Activated CD8-positive, alpha-beta T cell treated with anti-CD3 and anti-CD28 coated beads for 36 hours (primary cell): ENCODE data around the gene KRTAP10-5. TPM values are rescaled to one million over a fixed set of nuclear protein-coding genes. Genes with fewer than 3 reads are reported as not detected.
"Not testable (repeated sequence)": the region's sequence is repeated elsewhere in the genome, so short reads cannot be mapped to it uniquely, and the experiment has no call there.

Experiments used
- ATAC-seq: fragments of 200-7000 bp; cut with Tn5 transposase; one replicate; pipeline ENCODE4 v1.10.0; 2021; ENCODE audit warnings: mild to moderate bottlenecking, moderate library complexity
- CTCF ChIA-PET: fragments of 350-600 bp; sonication (Branson Sonifier 250); formaldehyde crosslinking; loops from one replicate; lab custom pipeline; 2021; ENCODE audit warnings: antibody characterized with exemption; lab: Charles Lee
- POLR2A ChIA-PET: fragments of 350-600 bp; sonication (Branson Sonifier 250); formaldehyde crosslinking; loops from one replicate; lab custom pipeline; 2021; ENCODE audit warnings: antibody characterized with exemption; lab: Charles Lee
- DNase-seq: peaks from one replicate; pipeline ENCODE4 v3.0.0-alpha.2; 2020
- H3K27ac Mint-ChIP-seq: one replicate; pipeline ENCODE4 v1.8.0; 2021; ENCODE audit warnings: mild to moderate bottlenecking, mixed read lengths
- H3K27me3 Mint-ChIP-seq: one replicate; pipeline ENCODE4 v1.8.0; 2021; ENCODE audit warnings: mixed read lengths
- H3K36me3 Mint-ChIP-seq: one replicate; pipeline ENCODE4 v1.8.0; 2021; ENCODE audit warnings: low read depth, mixed read lengths
- H3K4me1 Mint-ChIP-seq: one replicate; pipeline ENCODE4 v1.8.0; 2021; ENCODE audit warnings: low read depth, mixed read lengths
- H3K4me3 Mint-ChIP-seq: one replicate; pipeline ENCODE4 v1.8.0; 2021; ENCODE audit warnings: mild to moderate bottlenecking, moderate library complexity, mixed read lengths
- H3K9me3 Mint-ChIP-seq: one replicate; pipeline ENCODE4 v1.8.0; 2021; ENCODE audit warnings: mixed read lengths
- intact Hi-C: fragments of 100-400 bp; cut with micrococcal nuclease; formaldehyde crosslinking; loops from one replicate; pipeline ENCODE4 v1.10.0; 2022
- total RNA-seq, 2 experiments: library from RNA; stranded (reverse); gene quantifications; one replicate each; pipeline ENCODE4 v1.2.3, GENCODE V29; 2021
- TF ChIP-seq, protein P1 (sequence below): fragments of 200-600 bp; IDR thresholded peaks from one replicate; pipeline ENCODE4 v1.8.0; 2022; ENCODE audit warnings: antibody characterized with exemption, mild to moderate bottlenecking

Gene KRTAP10-5
- total RNA-seq, 2 experiments from 2014 or later: not detected

DNA sequence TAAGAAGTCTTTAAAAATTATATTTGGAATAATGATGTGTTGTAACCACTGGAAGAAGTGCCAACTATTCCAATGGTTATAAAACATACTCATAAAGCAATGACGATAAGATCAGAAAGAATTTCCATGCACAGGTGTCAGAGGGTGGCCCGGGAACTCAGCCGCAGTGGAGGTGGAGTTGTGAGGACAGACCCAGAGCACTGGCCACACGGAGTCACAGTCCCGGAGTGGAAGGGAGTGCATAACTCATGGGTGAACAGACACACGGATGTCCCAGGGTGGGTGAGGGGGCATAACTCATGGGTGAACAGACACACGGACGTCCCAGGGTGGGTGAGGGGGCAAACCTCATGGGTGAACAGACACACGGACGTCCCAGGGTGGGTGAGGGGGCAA is 4.4 kb downstream of the KRTAP10-5 start:
- ATAC-seq: no peak
- TF ChIP-seq, protein P1, sequence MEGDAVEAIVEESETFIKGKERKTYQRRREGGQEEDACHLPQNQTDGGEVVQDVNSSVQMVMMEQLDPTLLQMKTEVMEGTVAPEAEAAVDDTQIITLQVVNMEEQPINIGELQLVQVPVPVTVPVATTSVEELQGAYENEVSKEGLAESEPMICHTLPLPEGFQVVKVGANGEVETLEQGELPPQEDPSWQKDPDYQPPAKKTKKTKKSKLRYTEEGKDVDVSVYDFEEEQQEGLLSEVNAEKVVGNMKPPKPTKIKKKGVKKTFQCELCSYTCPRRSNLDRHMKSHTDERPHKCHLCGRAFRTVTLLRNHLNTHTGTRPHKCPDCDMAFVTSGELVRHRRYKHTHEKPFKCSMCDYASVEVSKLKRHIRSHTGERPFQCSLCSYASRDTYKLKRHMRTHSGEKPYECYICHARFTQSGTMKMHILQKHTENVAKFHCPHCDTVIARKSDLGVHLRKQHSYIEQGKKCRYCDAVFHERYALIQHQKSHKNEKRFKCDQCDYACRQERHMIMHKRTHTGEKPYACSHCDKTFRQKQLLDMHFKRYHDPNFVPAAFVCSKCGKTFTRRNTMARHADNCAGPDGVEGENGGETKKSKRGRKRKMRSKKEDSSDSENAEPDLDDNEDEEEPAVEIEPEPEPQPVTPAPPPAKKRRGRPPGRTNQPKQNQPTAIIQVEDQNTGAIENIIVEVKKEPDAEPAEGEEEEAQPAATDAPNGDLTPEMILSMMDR: no peak
- CTCF ChIA-PET: no interaction called here

DNA sequence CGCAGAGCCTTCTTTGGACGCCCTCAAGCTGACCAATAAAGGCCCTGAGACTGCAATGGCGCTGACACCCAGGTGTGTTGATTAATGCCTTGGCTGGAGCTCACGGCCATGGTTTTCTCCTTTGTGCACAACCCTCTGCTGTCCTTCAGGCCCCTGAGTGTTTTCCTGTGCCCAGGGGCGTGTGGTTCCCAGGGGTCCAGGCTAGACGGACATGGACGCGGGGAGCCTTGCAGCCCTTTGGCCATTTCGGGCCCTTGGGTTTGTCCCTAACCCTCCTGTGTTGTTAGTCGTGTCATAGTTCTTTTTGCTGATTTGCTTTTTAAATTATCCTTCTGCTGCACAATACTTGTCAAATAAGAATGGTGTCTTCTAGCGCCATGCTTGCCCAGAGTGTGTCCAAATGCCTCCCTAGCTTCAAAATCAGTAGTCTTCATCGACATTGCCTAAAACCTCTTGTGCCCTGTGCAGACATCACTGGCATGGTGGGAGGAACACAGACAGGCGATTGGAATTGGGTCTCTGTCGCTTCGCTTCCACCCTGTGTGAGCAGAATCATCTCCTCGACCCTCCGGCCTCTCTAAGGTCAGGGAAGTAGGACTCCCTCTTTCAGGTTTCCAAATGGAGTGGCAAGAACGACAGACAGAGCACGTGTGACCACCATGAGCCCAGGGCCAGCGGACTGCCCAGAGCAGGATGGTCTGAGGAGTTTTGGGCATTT is 4.9 kb downstream of the KRTAP10-5 start:
- Mint-ChIP-seq H3K4me1 (no peaks in the 10 kb centered on the region), H3K36me3 (peaks cover 9% of the 10 kb centered on the region), H3K27ac (no peak overlapping the region), H3K4me3 (no peak overlapping the region), H3K27me3 (peaks cover 3% of the 10 kb centered on the region), H3K9me3 (peaks cover 18% of the 10 kb centered on the region)
- CTCF ChIA-PET: interaction anchor here (1.1 kb wide), 1 partner anchor 9 kb away, joined by 4 read pairs; no protein-coding TSS in a partner anchor
- POLR2A ChIA-PET: no interaction called here
- TF ChIP-seq, protein P1: no peak
- intact Hi-C loops: no loop called here
- ATAC-seq: no peak
- DNase-seq: no peak

More for the DNA sequence above, 4.4 kb downstream of the KRTAP10-5 start:
- peaks cover 9% of the 10 kb centered on the region for H3K36me3 Mint-ChIP-seq
- no peak overlapping the region for H3K4me3 Mint-ChIP-seq
- H3K4me1 Mint-ChIP-seq: no peaks in the 10 kb centered on the region
- POLR2A ChIA-PET: no interaction called here
- H3K27me3 Mint-ChIP-seq: peaks cover 3% of the 10 kb centered on the region
- H3K27ac Mint-ChIP-seq: no peak overlapping the region
- H3K9me3 Mint-ChIP-seq: peaks cover 21% of the 10 kb centered on the region
- intact Hi-C loops: no loop called here
- DNase-seq: no peak

DNA sequence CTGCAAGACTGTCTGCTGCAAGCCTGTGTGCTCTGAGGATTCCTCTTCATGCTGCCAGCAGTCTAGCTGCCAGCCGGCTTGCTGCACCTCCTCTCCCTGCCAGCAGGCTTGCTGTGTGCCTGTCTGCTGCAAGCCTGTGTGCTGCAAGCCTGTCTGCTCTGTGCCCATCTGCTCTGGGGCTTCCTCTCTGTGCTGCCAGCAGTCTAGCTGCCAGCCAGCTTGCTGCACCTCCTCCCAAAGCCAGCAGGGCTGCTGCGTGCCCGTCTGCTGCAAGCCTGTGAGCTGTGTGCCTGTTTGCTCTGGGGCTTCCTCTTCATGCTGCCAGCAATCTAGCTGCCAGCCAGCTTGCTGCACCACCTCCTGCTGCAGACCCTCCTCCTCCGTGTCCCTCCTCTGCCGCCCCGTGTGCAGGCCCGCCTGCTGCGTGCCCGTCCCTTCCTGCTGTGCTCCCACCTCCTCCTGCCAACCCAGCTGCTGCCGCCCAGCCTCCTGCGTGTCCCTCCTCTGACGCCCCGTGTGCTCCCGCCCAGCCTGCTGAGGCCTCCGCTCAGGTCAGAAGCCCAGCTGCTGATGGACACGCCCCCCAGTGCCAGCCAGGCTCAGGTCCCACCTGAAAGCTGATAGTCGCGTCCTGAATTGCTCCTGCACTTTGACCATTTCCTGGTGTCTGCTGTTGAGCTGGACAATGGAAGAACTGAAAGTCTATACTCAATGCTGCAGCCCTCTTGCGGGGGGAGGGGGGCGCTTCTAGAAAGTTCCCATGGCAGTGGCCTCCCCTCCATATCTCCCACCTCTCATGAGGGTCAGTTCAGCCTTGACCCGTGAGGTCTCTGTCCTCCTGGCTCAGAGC is 5.7 kb downstream of the KRTAP10-5 start:
- TF ChIP-seq, protein P1: no peak
- Mint-ChIP-seq H3K27ac (no peak overlapping the region), H3K9me3 (peaks cover 15% of the 10 kb centered on the region), H3K4me1 (no peaks in the 10 kb centered on the region), H3K27me3 (peaks cover 3% of the 10 kb centered on the region), H3K4me3 (no peak overlapping the region), H3K36me3 (peaks cover 9% of the 10 kb centered on the region)
- ChIA-PET POLR2A (no interaction called here), CTCF (interaction anchor here (1.1 kb wide), 1 partner anchor 10 kb away, joined by 4 read pairs; no protein-coding TSS in a partner anchor)
- DNase-seq (no peak), ATAC-seq (peak; percentile 17)
- intact Hi-C loops: no loop called here

DNA sequence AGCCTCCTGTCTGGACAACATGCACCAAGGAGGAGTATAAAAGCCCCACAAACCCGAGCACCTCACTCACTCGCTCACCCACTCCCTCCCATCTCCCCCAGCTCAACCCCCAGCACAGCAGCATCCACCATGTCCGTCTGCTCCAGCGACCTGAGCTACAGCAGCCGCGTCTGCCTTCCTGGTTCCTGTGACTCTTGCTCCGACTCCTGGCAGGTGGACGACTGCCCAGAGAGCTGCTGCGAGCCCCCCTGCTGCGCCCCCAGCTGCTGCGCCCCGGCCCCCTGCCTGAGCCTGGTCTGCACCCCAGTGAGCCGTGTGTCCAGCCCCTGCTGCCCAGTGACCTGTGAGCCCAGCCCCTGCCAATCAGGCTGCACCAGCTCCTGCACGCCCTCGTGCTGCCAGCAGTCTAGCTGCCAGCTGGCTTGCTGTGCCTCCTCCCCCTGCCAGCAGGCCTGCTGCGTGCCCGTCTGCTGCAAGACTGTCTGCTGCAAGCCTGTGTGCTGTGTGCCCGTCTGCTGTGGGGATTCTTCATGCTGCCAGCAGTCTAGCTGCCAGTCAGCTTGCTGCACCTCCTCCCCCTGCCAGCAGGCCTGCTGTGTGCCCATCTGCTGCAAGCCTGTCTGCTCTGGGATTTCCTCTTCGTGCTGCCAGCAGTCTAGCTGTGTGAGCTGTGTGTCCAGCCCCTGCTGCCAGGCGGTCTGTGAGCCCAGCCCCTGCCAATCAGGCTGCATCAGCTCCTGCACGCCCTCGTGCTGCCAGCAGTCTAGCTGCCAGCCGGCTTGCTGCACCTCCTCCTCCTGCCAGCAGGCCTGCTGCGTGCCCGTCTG is 6.6 kb downstream of the KRTAP10-5 start, which contains the start of gene KRTAP10-4:
Gene KRTAP10-4, plus strand, starts transcription at position 100 of the 827 bp plus-strand sequence. Its CDS starts 30 bp downstream, at position 130.
- H3K27me3 Mint-ChIP-seq, POLR2A ChIA-PET, DNase-seq, CTCF ChIA-PET, H3K27ac Mint-ChIP-seq, ATAC-seq, intact Hi-C loops, H3K4me3 Mint-ChIP-seq, H3K36me3 Mint-ChIP-seq, H3K4me1 Mint-ChIP-seq: not testable (repeated sequence)
- peaks cover 15% of the 10 kb centered on the region for H3K9me3 Mint-ChIP-seq

DNA sequence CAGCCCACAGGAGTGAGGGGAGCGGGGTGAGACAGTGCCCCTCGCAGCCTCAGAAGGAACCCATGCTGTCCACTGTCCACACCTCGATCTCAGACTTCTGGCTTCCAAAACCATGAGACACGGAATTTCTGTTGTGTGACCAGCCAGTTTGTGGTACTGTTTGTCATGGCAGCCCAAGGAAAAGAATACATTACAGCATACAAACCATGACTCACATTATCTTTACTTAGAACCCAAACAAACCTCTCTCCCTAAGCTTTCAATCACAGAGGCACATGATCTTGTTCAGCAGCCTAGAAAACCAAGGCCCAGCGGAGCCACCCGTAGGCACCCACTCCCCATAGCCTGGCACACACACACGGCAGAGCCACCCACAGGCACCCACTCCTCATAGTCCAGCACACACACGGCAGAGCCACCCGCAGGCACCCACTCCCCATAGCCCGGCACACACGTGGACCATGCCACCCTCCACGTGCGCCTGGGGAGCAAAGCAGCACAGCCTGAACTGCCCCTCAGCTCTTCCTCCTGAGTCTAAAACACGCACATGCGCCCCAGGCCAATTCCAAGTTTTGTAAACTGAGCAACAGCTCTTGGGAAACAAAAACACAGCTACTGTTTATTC is 7.3 kb downstream of the KRTAP10-5 start:
- POLR2A ChIA-PET: no interaction called here
- TF ChIP-seq, protein P1: no peak
- CTCF ChIA-PET: no interaction called here
- no peak overlapping the region for H3K4me3 Mint-ChIP-seq
- no peaks in the 10 kb centered on the region for H3K4me1 Mint-ChIP-seq
- H3K9me3 Mint-ChIP-seq: peaks cover 15% of the 10 kb centered on the region
- intact Hi-C loops: no loop called here
- H3K27ac Mint-ChIP-seq: no peak overlapping the region
- H3K36me3 Mint-ChIP-seq: peaks cover 9% of the 10 kb centered on the region
- ATAC-seq (no peak), DNase-seq (no peak)
- H3K27me3 Mint-ChIP-seq: peaks cover 3% of the 10 kb centered on the region
